Nephron (organoid): ENCODE results near the gene MAST3.
A peak's percentile ranks its signal among the peaks of the same experiment; 100 is the strongest.

Experiments used
- H3K27ac Mint-ChIP-seq, 3 experiments: 2 replicates each; pipeline ENCODE4 v1.8.0; 2020; ENCODE audit warnings: mixed read lengths in 3 of 3, mild to moderate bottlenecking in 2 of 3, moderate library complexity in 1 of 3
- H3K27me3 Mint-ChIP-seq: 2 replicates; pipeline ENCODE4 v1.8.0; 2021; ENCODE audit warnings: low read depth, mild to moderate bottlenecking, moderate library complexity, mixed read lengths
- H3K36me3 Mint-ChIP-seq: 2 replicates; pipeline ENCODE4 v1.8.0; 2020; ENCODE audit warnings: low read depth, mixed read lengths
- H3K4me1 Mint-ChIP-seq: 2 replicates; pipeline ENCODE4 v1.8.0; 2020; ENCODE audit warnings: mixed read lengths
- H3K4me3 Mint-ChIP-seq, 3 experiments: 2 replicates each; pipeline ENCODE4 v1.8.0; 2020; ENCODE audit warnings: mild to moderate bottlenecking in 3 of 3, mixed read lengths in 3 of 3, moderate library complexity in 2 of 3
- H3K9me3 Mint-ChIP-seq: 2 replicates; pipeline ENCODE4 v1.8.0; 2020; ENCODE audit warnings: mixed read lengths
- CTCF ChIP-seq, 3 experiments: fragments of 200-600 bp; sonication (generic); IDR thresholded peaks; one replicate each; pipeline ENCODE4 v1.5.0; 2021; ENCODE audit warnings: antibody characterized with exemption in 3 of 3; ENCODE audit not compliant: unreplicated experiment in 3 of 3

Gene MAST3

GRCh38 chr19:18109733-18110608, 12.4 kb downstream of the MAST3 start:
- peaks cover 24% of the 10 kb centered on the region for H3K27me3 Mint-ChIP-seq
- TF ChIP-seq CTCF (IDR thresholded peaks at IDR 0.05; ENCODE audit: unreplicated experiment in 3 of 3): no peak
- H3K4me1 Mint-ChIP-seq: peaks cover 7% of the 10 kb centered on the region
- H3K27ac Mint-ChIP-seq: peak overlapping the region in 1 of 3 experiments; percentile 87
- no peaks in the 10 kb centered on the region for H3K9me3 Mint-ChIP-seq
- H3K36me3 Mint-ChIP-seq: no peaks in the 10 kb centered on the region
- peak overlapping the region; percentile 83 for H3K4me3 Mint-ChIP-seq

- no peak overlapping the region for H3K27ac Mint-ChIP-seq
These were observed 13.1 kb downstream of the MAST3 start for GRCh38 chr19:18110609-18111232.

GRCh38 chr19:18112989-18113478, 15.5 kb downstream of the MAST3 start:
- Mint-ChIP-seq H3K27me3 (peaks cover 27% of the 10 kb centered on the region), H3K4me3 (peak overlapping the region; percentile 19 to 38 (median 33)), H3K27ac (no peak overlapping the region), H3K9me3 (no peaks in the 10 kb centered on the region), H3K4me1 (peaks cover 14% of the 10 kb centered on the region), H3K36me3 (no peaks in the 10 kb centered on the region)
- peak; percentile 85 to 87 (median 85) for TF ChIP-seq CTCF (IDR thresholded peaks at IDR 0.05; ENCODE audit: unreplicated experiment in 3 of 3)

More at GRCh38 chr19:18110609-18111232, 13.1 kb downstream of the MAST3 start:
- H3K4me3 Mint-ChIP-seq: peak overlapping the region; percentile 63 to 74 (median 74)
- no peak for TF ChIP-seq CTCF (IDR thresholded peaks at IDR 0.05; ENCODE audit: unreplicated experiment in 3 of 3)
- peaks cover 24% of the 10 kb centered on the region for H3K27me3 Mint-ChIP-seq
- no peaks in the 10 kb centered on the region for H3K36me3 Mint-ChIP-seq
- peaks cover 7% of the 10 kb centered on the region for H3K4me1 Mint-ChIP-seq
- H3K9me3 Mint-ChIP-seq: no peaks in the 10 kb centered on the region

GRCh38 chr19:18113827-18114226, 16.2 kb downstream of the MAST3 start:
- H3K27ac Mint-ChIP-seq: no peak overlapping the region
- H3K9me3 Mint-ChIP-seq: no peaks in the 10 kb centered on the region
- H3K27me3 Mint-ChIP-seq: peaks cover 22% of the 10 kb centered on the region
- H3K4me1 Mint-ChIP-seq: peaks cover 13% of the 10 kb centered on the region
- no peak overlapping the region for H3K4me3 Mint-ChIP-seq
- H3K36me3 Mint-ChIP-seq: no peaks in the 10 kb centered on the region
- TF ChIP-seq CTCF (IDR thresholded peaks at IDR 0.05; ENCODE audit: unreplicated experiment in 3 of 3): no peak

GRCh38 chr19:18114483-18114882, 16.9 kb downstream of the MAST3 start:
- Mint-ChIP-seq H3K36me3 (no peaks in the 10 kb centered on the region), H3K27ac (no peak overlapping the region), H3K9me3 (no peaks in the 10 kb centered on the region), H3K27me3 (peaks cover 18% of the 10 kb centered on the region), H3K4me1 (peaks cover 13% of the 10 kb centered on the region), H3K4me3 (no peak overlapping the region)
- no peak for TF ChIP-seq CTCF (IDR thresholded peaks at IDR 0.05; ENCODE audit: unreplicated experiment in 3 of 3)
